ENCODE measurements around the gene NYAP1.
"Not testable (repeated sequence)": the region's sequence is repeated elsewhere in the genome, so short reads cannot be mapped to it uniquely, and the experiment has no call there.

DNA sequence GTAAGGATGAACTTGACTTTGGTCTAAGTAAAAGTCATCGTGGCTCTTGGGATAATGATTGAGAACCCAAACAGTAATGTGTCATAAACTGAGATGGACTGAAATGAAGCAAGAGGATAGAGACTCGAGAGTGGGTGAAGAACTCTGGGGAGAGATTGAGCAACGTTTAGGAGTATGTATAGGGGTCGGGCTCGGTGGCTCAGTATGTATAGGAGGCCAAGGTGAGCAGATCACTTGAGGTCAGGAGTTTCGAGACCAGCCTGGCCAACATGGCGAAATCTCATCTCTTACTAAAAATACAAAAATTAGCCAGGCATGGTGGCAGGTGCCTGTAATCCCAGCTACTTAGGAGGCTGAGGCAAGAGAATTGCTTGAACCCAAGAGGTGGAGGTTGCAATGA is 57.6 kb downstream of the NYAP1 start:
- TF ChIP-seq, protein P1, sequence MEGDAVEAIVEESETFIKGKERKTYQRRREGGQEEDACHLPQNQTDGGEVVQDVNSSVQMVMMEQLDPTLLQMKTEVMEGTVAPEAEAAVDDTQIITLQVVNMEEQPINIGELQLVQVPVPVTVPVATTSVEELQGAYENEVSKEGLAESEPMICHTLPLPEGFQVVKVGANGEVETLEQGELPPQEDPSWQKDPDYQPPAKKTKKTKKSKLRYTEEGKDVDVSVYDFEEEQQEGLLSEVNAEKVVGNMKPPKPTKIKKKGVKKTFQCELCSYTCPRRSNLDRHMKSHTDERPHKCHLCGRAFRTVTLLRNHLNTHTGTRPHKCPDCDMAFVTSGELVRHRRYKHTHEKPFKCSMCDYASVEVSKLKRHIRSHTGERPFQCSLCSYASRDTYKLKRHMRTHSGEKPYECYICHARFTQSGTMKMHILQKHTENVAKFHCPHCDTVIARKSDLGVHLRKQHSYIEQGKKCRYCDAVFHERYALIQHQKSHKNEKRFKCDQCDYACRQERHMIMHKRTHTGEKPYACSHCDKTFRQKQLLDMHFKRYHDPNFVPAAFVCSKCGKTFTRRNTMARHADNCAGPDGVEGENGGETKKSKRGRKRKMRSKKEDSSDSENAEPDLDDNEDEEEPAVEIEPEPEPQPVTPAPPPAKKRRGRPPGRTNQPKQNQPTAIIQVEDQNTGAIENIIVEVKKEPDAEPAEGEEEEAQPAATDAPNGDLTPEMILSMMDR (IDR thresholded peaks at IDR 0.05): not testable (repeated sequence)
- TF ChIP-seq POLR2A (IDR thresholded peaks at IDR 0.05): not testable (repeated sequence)

Data from sigmoid colon (tissue), 3 donors.